Stimulated activated CD4-positive, alpha-beta T cell treated with anti-CD3 and anti-CD28 coated beads, Interleukin-1b, Interleukin-23, amount 100 ng/mL, for 1 hour (primary cell): ENCODE measurements around the gene RNF166.

Source experiments
- DNase-seq, 2 donors: peaks; one replicate each; pipeline ENCODE4 v3.0.0-alpha.2; 2020; ENCODE audit warnings: low read depth in 2 of 2

Gene RNF166

GRCh38 chr16:88706965-88707826 is 988 bp upstream of the RNF166 start:
- DNase-seq: no peak

DNA sequence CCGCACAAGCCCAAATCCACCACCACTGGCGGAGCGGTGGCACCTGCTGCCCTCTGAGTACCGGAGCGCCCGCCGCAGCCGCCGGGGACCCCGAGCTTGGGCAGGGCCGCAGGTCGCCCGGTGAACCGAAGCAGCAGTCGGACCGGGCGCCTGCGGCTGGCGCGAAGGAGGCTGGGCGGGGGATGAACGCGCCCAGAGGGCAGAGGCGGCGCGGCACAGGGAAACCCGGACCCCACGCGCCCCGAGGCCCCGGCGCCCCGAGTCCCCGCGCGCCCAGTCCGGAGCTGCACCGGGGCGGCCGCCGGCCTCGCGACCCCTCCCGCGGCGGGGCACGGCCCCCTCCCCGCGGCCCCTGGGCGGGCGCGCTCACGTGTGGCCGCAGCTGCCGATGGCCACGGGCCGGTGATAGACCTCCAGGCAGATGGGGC is 393 bp downstream of the RNF166 start:
- no peak for DNase-seq

DNA sequence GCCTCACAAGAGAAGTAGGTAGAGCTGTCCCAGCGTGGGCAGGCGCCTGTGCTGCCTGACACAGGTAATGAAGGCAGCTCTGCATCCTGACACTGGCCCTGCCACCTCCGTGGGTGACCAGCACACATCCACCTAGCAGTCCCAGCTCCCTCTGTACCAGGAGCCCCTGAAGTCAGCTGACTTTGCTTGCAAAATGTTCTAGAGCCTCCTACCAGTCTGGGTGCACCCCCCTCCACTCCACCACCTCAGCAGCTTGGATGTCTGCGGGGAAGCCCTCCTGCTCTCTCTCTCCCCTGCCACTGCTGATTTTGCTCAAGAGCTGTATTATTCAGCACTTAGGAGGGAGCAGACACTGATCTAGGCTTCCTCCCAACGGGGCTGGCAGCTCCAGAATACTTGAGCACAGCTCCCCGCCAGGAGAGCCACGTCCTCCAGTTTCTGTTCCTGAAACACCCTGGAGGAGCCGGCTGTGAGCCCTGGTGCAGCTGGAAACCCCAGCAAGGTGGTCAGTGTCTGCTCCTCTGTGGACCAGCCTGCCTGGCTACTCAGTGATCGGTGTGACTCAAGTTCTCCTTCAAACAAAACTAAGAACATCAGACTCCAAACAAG is 1.0 kb downstream of the RNF166 start:
- no peak for DNase-seq

DNA sequence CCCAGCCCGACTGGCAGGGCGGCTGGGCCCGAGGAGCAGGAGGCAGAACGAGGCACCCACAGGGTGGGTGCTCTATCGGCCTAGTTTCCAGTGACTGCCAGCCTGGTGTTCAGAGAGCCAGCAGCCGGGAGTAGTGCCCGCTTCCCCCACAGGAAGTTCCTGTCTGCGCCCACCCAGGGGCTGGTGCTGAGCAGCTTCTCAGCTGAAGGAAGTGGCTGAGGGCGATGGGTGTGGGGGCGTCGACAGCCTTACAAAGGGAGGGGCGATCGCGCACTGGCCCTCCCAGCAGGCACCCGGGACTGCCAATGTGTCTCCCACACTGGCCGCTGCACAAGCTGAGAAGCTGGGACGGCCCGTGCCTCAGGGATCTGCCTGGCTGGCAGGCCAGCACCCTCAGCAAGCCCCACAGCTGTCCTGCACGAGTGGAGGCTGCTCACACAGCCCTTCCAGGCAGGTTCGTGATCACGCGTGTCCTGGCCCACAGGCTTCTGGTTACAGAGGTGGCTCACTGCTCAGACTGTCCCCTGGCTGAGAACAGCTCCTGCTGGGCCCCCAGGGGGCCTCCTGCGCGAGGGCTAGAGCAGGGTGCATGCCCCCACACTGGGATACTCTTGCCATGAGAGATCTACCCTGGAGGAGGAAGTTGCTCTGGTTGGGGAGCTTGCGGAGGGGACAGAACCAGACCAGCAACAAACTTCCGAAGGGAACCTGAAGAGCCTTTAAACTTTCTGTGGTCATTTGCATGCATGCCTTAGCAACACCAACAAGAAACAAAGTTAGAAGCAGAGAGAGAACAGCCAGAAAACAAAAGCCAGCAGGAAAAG is 2.5 kb downstream of the RNF166 start:
- peak in 1 of 2 donors; percentile 29 for DNase-seq

- DNase-seq: no peak
Measured at GRCh38 chr16:88702371-88703210, 3.6 kb downstream of the RNF166 start.

- no peak for DNase-seq
Measured at GRCh38 chr16:88701581-88702370, 4.4 kb downstream of the RNF166 start.

GRCh38 chr16:88700636-88701482 is 5.3 kb downstream of the RNF166 start:
- peak; percentile 80 to 88 for DNase-seq

DNA sequence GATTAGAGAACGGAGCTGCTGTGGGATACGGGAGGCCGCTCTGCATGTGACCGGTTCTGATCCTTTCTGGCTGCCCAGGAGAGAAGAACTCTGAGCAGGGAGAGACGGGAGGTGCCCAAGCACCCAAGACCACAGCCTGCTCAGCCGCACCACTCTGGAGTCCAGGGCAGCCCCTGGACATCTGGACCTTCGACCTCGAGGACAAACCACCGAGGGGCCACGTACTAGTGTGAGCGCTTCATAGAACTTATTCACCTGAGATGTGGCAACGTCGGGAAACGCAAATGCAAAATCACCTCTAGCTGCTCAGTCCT is 5.9 kb downstream of the RNF166 start:
- DNase-seq: no peak

- DNase-seq: no peak
Measured at GRCh38 chr16:88699180-88699579, 7.0 kb downstream of the RNF166 start.

DNA sequence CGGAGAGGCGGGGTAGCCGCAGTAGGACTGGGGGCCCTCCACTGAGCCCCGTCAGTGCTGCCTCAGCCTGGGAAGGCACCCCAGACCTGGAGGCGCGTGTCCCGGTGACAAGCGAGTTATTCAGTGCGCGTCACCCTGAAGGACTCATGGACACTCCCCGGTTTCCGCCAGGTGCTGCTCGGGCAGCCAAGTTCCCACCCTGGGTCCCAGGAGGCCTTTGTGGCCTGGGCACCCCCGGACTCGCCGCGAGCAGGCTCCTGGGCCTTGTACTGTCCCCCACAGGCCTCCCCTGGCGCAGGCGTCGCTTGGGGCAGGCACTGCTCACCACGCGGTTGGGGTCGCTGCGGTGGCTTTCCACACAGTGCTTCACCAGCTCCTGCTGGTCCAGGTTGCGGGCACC is 7.6 kb downstream of the RNF166 start:
- no peak for DNase-seq

DNA sequence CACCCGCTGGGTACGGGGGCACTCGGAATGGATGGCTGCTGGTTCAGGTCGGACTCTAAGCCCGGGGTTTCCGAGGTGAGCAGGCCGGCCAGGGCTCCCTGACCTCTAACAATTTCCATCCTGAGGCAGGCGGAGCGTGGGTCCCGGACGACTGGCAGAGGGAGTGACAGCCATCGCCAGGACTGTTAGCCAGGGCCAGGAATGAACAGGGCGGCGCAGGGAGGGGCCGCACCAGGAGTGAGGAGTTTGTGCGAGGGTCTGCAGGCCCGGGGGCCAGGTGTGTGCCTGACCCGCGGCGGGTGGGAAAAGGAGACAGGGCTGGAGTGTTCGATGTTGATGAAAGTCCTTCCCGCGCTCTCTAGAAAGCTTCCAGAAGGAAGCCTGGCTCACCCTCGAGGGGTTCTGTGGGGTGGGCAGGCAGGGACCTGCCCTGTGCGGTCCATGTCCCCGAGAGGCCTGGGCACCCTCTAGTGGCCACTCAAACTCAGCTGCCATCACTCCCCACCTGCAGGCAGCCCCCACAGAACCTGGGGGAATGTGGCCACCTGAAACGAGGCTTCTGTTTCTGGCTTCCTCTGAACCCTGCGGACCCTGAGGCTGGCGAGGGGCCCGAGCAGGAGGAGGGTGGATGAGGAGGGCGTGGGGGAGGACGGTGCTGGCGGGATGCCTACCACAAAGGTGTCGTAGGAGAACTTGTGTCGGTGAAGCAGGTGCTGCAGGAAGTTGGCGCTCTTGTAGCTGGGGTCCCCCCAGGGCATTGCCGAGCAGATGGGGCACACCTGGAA is 8.2 kb downstream of the RNF166 start:
- no peak for DNase-seq

GRCh38 chr16:88697116-88697830 is 8.9 kb downstream of the RNF166 start:
- DNase-seq: no peak

- no peak for DNase-seq
Measured at GRCh38 chr16:88696441-88696840, 9.8 kb downstream of the RNF166 start.

- no peak for DNase-seq
Measured at GRCh38 chr16:88695753-88696152, 10.5 kb downstream of the RNF166 start.

DNA sequence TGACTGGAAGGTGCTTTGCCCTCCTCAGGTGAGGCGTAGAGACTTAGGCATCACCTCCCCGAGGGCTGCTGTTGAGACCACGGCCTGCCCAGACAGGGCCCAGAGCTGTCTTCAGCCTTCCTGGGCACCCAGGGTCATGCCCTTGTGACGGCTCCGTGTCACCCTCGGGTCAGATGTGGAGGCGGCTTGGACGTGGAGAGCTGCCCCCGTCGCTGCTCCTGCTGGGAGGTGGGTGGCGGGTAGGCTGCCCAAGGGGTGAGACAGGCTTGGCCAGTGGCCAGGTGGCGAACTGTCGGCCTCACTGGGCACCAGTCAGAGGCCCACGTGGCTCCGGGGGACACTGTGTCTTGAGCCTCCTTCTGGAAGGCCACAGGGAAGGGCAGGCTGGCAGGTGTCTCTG is 11.0 kb downstream of the RNF166 start:
- DNase-seq: no peak

- DNase-seq: no peak
Measured at GRCh38 chr16:88694221-88695087, 11.8 kb downstream of the RNF166 start.

DNA sequence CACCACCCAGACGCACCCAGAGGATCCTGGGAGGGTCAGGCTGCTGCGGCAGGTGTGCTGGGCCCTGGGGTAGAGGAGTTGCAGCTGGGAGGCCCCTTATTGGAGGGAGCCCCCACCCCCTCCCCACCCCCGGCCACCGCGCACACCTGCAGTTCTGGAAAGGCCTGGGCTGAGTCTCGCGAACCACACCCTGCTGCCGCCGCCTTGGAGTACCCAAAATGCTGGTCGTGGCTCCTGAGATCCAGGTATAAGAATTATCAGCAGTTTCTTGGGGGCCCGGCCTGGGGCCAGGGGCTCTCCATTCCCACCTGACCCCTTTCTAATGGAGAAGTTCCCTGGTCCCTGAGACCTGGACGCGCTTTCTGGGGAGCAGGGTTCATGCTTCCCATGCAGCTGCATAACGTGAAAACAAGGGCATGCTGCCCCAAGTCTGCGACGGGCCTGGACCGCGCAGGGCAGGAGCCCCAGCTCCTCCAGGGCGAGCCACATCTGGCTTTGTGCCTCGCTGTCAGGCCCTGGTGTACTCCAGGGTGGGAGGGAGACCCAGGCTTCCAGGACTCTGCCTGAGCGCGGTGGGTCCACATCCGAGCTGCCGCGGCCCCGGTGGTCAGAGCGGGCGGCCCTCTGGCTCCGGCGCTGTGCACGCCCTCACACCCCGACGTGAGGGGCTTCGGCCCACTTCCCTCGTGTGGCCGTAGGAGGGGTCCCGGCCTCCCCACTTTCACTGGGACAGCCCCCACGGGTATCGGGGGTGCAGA is 12.6 kb downstream of the RNF166 start:
- DNase-seq: no peak
